ES-I3 (cell line): ENCODE results near the gene RAPGEF4.

Experiments
- H3K36me3 ChIP-seq: 2 replicates; pipeline ENCODE4 v1.6.1; 2013; ENCODE audit warnings: mild to moderate bottlenecking, low read length, control low read depth, moderate library complexity; ENCODE audit not compliant: insufficient read depth
- H3K4me1 ChIP-seq: 2 replicates; pipeline ENCODE4 v1.6.1; 2013; ENCODE audit warnings: mild to moderate bottlenecking, control low read depth, low read length; ENCODE audit not compliant: insufficient read depth
- H3K9ac ChIP-seq: 2 replicates; pipeline ENCODE4 v1.6.1; 2013; ENCODE audit warnings: low read depth, mild to moderate bottlenecking, low read length, moderate library complexity
- H3K9me3 ChIP-seq: 2 replicates; pipeline ENCODE4 v1.6.1; 2013; ENCODE audit warnings: mild to moderate bottlenecking, low read length, moderate library complexity; ENCODE audit not compliant: control insufficient read depth, insufficient read depth

Gene RAPGEF4

GRCh38 chr2:172976816-172977215 is 241.2 kb downstream of the RAPGEF4 start:
- no peaks in the 10 kb centered on the region for H3K9me3 ChIP-seq
- H3K36me3 ChIP-seq, result no peaks in the 10 kb centered on the region
- no peak overlapping the region for H3K9ac ChIP-seq
- no peaks in the 10 kb centered on the region for H3K4me1 ChIP-seq

- H3K36me3 ChIP-seq, result no peaks in the 10 kb centered on the region
- no peaks in the 10 kb centered on the region for H3K9me3 ChIP-seq
- no peaks in the 10 kb centered on the region for H3K4me1 ChIP-seq
- H3K9ac ChIP-seq, result no peak overlapping the region
Measured at GRCh38 chr2:172977270-172978062, 241.8 kb downstream of the RAPGEF4 start.

DNA sequence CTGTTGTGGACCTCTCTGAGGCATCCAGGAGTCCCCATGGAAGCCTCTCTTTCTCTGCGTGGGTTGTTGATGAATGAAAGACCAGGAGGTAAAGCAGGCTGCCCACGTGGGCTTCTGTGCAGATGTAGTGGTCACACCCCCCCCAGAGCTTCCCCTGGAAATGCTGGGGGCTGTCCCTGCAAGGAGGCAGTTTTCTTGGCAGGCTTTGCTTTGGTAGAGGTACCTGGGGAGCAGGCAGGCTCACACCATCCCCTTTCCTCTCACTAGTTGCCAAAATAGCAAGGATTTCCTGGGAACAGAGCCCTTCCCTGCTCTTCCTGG is 242.4 kb downstream of the RAPGEF4 start:
- Histone ChIP-seq H3K4me1 (no peaks in the 10 kb centered on the region), H3K9me3 (no peaks in the 10 kb centered on the region), H3K36me3 (no peaks in the 10 kb centered on the region), H3K9ac (no peak overlapping the region)

DNA sequence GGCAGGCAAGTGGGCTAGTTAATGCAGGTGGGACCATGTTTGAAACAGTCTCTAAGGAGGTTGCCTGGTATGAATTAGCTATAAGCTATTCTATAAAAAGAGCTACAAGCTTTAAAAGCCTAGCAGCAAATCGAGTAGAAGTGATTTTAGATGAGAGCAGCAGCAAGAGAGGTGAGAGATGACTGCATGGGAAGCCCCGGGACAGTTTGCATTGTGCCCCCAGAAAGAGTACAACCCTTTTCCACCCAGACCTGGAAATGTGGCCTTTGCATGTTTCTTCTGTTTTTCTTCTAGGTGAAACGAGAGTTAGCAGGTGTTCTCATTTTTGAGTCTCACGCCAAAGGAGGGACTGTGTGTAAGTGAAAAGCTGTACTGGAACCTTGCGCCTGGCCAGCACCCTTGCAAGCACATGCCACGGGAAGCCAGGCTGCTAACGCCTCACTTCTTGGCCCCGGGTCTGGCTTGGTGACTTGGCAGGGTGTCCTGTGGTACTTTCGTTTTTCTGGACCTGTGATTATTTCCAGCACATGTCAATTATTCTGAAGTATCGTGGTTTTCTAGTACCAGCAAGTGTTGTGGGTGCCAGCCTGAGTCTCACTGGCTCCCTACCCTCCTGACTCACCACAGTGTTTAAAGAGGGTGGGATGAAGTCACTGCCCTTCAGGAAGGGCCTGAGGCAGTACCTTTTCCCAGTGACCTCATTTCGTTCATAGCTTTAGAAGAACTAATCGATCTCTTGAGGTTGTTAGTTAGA is 249.7 kb downstream of the RAPGEF4 start:
- H3K36me3 ChIP-seq, result no peaks in the 10 kb centered on the region
- peaks cover 4% of the 10 kb centered on the region; the same call in 1 of the 2 replicates for H3K4me1 ChIP-seq
- H3K9ac ChIP-seq, result no peak overlapping the region
- H3K9me3 ChIP-seq, result no peaks in the 10 kb centered on the region; the same call in 1 of the 2 replicates

DNA sequence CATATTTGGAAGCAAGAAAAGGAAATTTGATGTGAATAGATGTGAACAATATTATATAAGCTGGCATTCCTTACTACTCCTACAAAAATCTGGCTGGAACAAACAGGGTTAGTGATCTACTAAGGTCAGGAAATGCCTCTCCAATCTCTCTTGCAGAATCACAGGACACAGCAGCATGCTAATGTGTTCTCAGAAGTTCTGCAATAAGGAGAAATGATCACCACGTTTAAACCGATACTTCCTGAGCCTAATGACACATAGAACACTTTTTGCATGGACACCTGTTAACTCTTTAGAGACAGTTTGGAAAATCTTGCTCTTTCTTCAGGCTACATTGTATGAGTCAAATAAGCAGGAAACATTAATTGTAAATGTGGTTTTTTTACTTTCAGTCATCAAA is 250.4 kb downstream of the RAPGEF4 start:
- Histone ChIP-seq H3K4me1 (peaks cover 10% of the 10 kb centered on the region), H3K36me3 (no peaks in the 10 kb centered on the region), H3K9ac (no peak overlapping the region), H3K9me3 (no peaks in the 10 kb centered on the region; the same call in 1 of the 2 replicates)

- Histone ChIP-seq H3K4me1 (peaks cover 10% of the 10 kb centered on the region), H3K9ac (no peak overlapping the region), H3K36me3 (no peaks in the 10 kb centered on the region)
Measured at GRCh38 chr2:172988728-172989127, 253.1 kb downstream of the RAPGEF4 start.

GRCh38 chr2:172991031-172991430 is 255.4 kb downstream of the RAPGEF4 start:
- H3K4me1 ChIP-seq, result peaks cover 7% of the 10 kb centered on the region
- H3K36me3 ChIP-seq, result no peaks in the 10 kb centered on the region
- H3K9ac ChIP-seq, result no peak overlapping the region
- H3K9me3 ChIP-seq, result no peaks in the 10 kb centered on the region; the same call in 1 of the 2 replicates

More at GRCh38 chr2:172988728-172989127, 253.1 kb downstream of the RAPGEF4 start:
- H3K9me3 ChIP-seq, result no peaks in the 10 kb centered on the region; the same call in 1 of the 2 replicates

- Histone ChIP-seq H3K9ac (no peak overlapping the region), H3K9me3 (no peaks in the 10 kb centered on the region; the same call in 1 of the 2 replicates), H3K4me1 (peaks cover 6% of the 10 kb centered on the region), H3K36me3 (no peaks in the 10 kb centered on the region)
Measured at GRCh38 chr2:172993139-172993538, 257.5 kb downstream of the RAPGEF4 start.

DNA sequence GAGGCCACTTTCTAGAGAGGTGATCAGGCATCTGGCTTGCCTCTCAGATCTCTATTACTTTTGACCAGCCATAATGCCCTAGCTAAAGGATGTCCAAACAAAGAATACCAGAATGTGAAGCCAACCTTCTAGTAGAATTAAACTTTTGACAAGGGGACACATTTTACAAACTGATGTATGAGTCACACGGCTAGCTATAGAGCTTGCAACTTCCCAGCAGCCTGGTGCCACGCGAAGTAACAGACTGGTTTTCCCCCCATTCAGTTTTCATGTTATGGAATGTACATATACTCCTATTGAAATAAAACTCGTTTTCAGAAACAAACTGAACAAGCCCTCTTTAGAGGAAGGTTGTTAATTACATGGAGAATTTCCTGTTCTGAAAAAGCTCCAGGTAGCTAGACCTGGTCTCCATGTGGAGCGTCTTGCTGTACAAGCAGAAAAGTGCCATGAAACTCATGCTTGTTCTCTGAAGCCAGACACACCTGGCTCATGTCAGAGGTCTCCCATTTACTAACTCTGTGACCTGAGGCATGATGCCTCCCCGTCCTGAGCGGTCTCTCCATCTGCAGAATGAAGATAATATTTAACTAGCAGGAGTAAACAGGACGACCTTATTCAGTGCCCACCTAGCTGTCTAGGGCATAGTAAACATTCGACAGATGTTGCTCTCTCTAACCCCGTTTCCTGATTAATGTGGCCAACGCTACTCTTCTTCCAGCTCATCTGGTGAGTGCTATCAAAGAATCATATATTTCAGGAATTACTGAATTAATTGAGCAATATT is 258.5 kb downstream of the RAPGEF4 start:
- Histone ChIP-seq H3K9me3 (no peaks in the 10 kb centered on the region; the same call in 1 of the 2 replicates), H3K36me3 (no peaks in the 10 kb centered on the region), H3K4me1 (peaks cover 6% of the 10 kb centered on the region), H3K9ac (no peak overlapping the region)

GRCh38 chr2:172994864-172995263 is 259.2 kb downstream of the RAPGEF4 start:
- Histone ChIP-seq H3K4me1 (peaks cover 6% of the 10 kb centered on the region), H3K36me3 (no peaks in the 10 kb centered on the region), H3K9me3 (no peaks in the 10 kb centered on the region), H3K9ac (no peak overlapping the region)

- H3K36me3 ChIP-seq, result no peaks in the 10 kb centered on the region
- no peaks in the 10 kb centered on the region for H3K9me3 ChIP-seq
- H3K9ac ChIP-seq, result no peak overlapping the region
- H3K4me1 ChIP-seq, result peaks cover 4% of the 10 kb centered on the region
Measured at GRCh38 chr2:172995323-172996244, 259.9 kb downstream of the RAPGEF4 start.

- Histone ChIP-seq H3K9ac (no peak overlapping the region), H3K4me1 (no peaks in the 10 kb centered on the region; the same call in 1 of the 2 replicates), H3K9me3 (no peaks in the 10 kb centered on the region), H3K36me3 (no peaks in the 10 kb centered on the region)
Measured at GRCh38 chr2:172996387-172996961, 260.8 kb downstream of the RAPGEF4 start.

DNA sequence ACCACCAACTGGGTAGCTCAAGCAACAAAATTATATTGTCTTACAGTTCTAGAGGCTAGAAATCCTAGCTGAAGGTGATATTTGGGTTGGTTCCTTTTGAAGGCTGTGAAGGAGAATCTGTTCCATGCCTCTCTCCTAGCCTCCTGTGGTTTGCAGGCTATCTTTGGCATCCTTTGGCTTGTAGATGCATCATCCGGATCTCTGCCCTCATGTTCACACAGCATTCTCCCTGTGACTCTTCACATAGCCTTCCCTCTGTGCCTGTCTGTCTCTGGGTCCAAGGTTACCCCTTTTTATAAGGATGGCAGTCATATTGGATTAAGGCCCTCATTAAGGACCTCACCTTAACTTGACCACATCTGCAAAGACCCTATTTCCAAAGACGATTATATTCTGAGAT is 261.4 kb downstream of the RAPGEF4 start:
- Histone ChIP-seq H3K36me3 (no peaks in the 10 kb centered on the region), H3K9me3 (no peaks in the 10 kb centered on the region), H3K4me1 (no peaks in the 10 kb centered on the region; the same call in 1 of the 2 replicates), H3K9ac (no peak overlapping the region)
